GM13976 (cell line): ENCODE data around the gene HIGD1A.

Source experiments
- DNase-seq: peaks from one replicate; pipeline ENCODE4 v3.0.0; 2012; ENCODE audit warnings: low spot score
- CTCF ChIP-seq: IDR thresholded peaks from 2 replicates; pipeline ENCODE4 v1.5.1; 2012; ENCODE audit warnings: borderline replicate concordance, mild to moderate bottlenecking; ENCODE audit not compliant: insufficient read depth; ENCODE audit errors: extremely low read depth, missing control alignments, control extremely low read depth
- in situ Hi-C: fragments of 300-500 bp; cut with MboI; formaldehyde crosslinking; loops from one replicate; pipeline ENCODE4 v1.12.0; 2022; ENCODE audit warnings: low sequenced_read_pairs, mixed read lengths, inconsistent platforms; ENCODE audit not compliant: unreplicated experiment

Gene HIGD1A

GRCh38 chr3:42849017-42849416 is 44.7 kb upstream of the HIGD1A start:
- no peak for DNase-seq
- in situ Hi-C loops: no loop called here
- TF ChIP-seq CTCF: no peak

GRCh38 chr3:42847731-42848130 is 43.4 kb upstream of the HIGD1A start:
- in situ Hi-C loops: no loop called here
- no peak for TF ChIP-seq CTCF
- DNase-seq: no peak

GRCh38 chr3:42846685-42847522 is 42.6 kb upstream of the HIGD1A start:
- no peak for TF ChIP-seq CTCF
- in situ Hi-C loops: no loop called here
- DNase-seq: peak; percentile 62

GRCh38 chr3:42844815-42845214 is 40.5 kb upstream of the HIGD1A start:
- TF ChIP-seq CTCF: no peak
- DNase-seq: no peak
- in situ Hi-C loops: no loop called here

GRCh38 chr3:42844412-42844713 is 40.1 kb upstream of the HIGD1A start:
- in situ Hi-C loops: no loop called here
- TF ChIP-seq CTCF: no peak
- no peak for DNase-seq

GRCh38 chr3:42843713-42844411 is 39.6 kb upstream of the HIGD1A start:
- in situ Hi-C loops: no loop called here
- no peak for DNase-seq
- no peak for TF ChIP-seq CTCF

GRCh38 chr3:42841332-42841731 is 37.0 kb upstream of the HIGD1A start:
- in situ Hi-C loops: no loop called here
- DNase-seq: no peak
- TF ChIP-seq CTCF: no peak
